PC-3 (cell line): ENCODE measurements around the gene CRADD.

Experiments
- EZH2 ChIP-seq: fragments of 300-600 bp; sonication (generic); IDR thresholded peaks from one replicate; pipeline ENCODE4 v1.6.1; 2017; ENCODE audit warnings: antibody characterized with exemption, mild to moderate bottlenecking, low read length; ENCODE audit not compliant: unreplicated experiment
- EZH2phosphoT487 ChIP-seq: fragments of 300-600 bp; sonication (generic); IDR thresholded peaks from 2 replicates; pipeline ENCODE4 v1.6.1; 2018; ENCODE audit warnings: mild to moderate bottlenecking, antibody characterized with exemption, low read length, borderline replicate concordance
- TF ChIP-seq, protein P1 (sequence below): fragments of 300-600 bp; sonication (generic); conservative IDR thresholded peaks from 2 replicates; pipeline ENCODE4 v1.5.1; 2017; ENCODE audit warnings: antibody characterized with exemption, low read depth, mild to moderate bottlenecking, low read length

GRCh38 chr12:93727195-93727811 lies 50.1 kb downstream of the CRADD start:
- TF ChIP-seq, protein P1, sequence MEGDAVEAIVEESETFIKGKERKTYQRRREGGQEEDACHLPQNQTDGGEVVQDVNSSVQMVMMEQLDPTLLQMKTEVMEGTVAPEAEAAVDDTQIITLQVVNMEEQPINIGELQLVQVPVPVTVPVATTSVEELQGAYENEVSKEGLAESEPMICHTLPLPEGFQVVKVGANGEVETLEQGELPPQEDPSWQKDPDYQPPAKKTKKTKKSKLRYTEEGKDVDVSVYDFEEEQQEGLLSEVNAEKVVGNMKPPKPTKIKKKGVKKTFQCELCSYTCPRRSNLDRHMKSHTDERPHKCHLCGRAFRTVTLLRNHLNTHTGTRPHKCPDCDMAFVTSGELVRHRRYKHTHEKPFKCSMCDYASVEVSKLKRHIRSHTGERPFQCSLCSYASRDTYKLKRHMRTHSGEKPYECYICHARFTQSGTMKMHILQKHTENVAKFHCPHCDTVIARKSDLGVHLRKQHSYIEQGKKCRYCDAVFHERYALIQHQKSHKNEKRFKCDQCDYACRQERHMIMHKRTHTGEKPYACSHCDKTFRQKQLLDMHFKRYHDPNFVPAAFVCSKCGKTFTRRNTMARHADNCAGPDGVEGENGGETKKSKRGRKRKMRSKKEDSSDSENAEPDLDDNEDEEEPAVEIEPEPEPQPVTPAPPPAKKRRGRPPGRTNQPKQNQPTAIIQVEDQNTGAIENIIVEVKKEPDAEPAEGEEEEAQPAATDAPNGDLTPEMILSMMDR: no peak
- TF ChIP-seq EZH2 (no peak), EZH2phosphoT487 (no peak)
